Adrenal gland (tissue), 5 donors: ENCODE measurements around the gene RADIL.

ENCODE experiments used
- CTCF ChIP-seq, 6 experiments: fragments of 450-650 bp in 4 of 6; fragments of 200-600 bp in 2 of 6; sonication (generic) in 1 of 6; IDR thresholded peaks; 1 replicate in 5 of 6; 2 replicates in 1 of 6; pipeline versions ENCODE4 v1.5.1 to v1.8.0; 2016 to 2021; ENCODE audit warnings: antibody characterized with exemption in 6 of 6, mild to moderate bottlenecking in 2 of 6, moderate library complexity in 1 of 6
- POLR2A ChIP-seq, 2 donors: fragments of 450-650 bp; IDR thresholded peaks; one replicate each; pipeline ENCODE4 v1.6.1; 2017; ENCODE audit warnings: antibody characterized with exemption in 2 of 2, mild to moderate bottlenecking in 2 of 2, moderate library complexity in 1 of 2
- donor health status: DM: no; HTN: no; CAD: no.

DNA sequence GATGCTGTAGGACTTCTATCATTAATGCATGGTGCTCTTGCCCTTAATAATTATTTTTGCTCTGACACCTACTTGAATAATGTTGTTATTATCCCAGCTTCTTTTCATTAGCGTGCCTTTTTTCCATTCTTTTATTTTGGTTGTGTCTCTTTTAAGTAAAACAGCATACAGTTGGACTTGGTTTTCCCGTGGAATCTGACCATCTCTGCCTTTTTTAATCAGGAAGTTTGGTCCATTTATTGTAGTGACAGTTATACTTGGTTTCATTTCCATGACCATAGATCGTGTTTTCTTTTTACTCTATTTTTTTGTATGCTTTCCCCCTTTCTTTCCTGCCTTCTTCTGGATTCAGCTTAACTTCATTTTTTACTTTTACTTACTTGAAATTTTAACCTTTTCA lies 26.3 kb downstream of the RADIL start:
- TF ChIP-seq CTCF (IDR thresholded peaks at IDR 0.05) = no peak
- TF ChIP-seq POLR2A (IDR thresholded peaks at IDR 0.05) = no peak
